ENCODE data around the gene IDE. TPM values are rescaled to one million over a fixed set of nuclear protein-coding genes. Genes with fewer than 3 reads are reported as not detected.
A peak's percentile ranks its signal among the peaks of the same experiment; 100 is the strongest.

IDE gene
- total RNA-seq, 1 experiment from 2014 or later, result 55.8 TPM

- Histone ChIP-seq H3K9me2 (ENCODE audit: insufficient read depth) (no peaks in the 10 kb centered on the region), H3K4me1 (ENCODE audit: control insufficient read depth in 1 of 2, insufficient read depth in 2 of 2, low read length in 2 of 2) (peaks cover 17 to 32% of the 10 kb centered on the region in 2 experiments), H3K27me3 (ENCODE audit: insufficient read depth, low read length) (no peaks in the 10 kb centered on the region), H3K4me3 (replicated peaks in 1 of 2; ENCODE audit: low read depth in 1 of 2, low read length in 2 of 2) (peak overlapping the region; percentile 74 to 88), H3K36me3 (ENCODE audit: control insufficient read depth in 1 of 2, insufficient read depth in 2 of 2, low read length in 2 of 2) (peaks cover 0 to 6% of the 10 kb centered on the region in 2 experiments; a peak in 1 of 4 replicates), H3K79me2 (ENCODE audit: insufficient read depth, low read length) (peaks cover 58% of the 10 kb centered on the region), H3K9ac (ENCODE audit: low read length) (peak overlapping the region; percentile 95), H4K20me1 (ENCODE audit: insufficient read depth) (no peaks in the 10 kb centered on the region; the same call in 1 of the 2 replicates), H2AFZ (ENCODE audit: low read depth, low read length, poor library complexity, severe bottlenecking) (no peak overlapping the region), H3K4me2 (ENCODE audit: low read length) (peak overlapping the region; percentile 74), H3K9me3 (ENCODE audit: control insufficient read depth in 1 of 2, insufficient read depth in 1 of 2, low read depth in 1 of 2, low read length in 2 of 2) (no peaks in the 10 kb centered on the region), H3K27ac (ENCODE audit: low read depth, low read length) (peak overlapping the region; percentile 97; the same call in 1 of the 2 replicates)
- no peak for DNase-seq (ENCODE audit: low read depth, low spot score)
- no peak for TF ChIP-seq CTCF (IDR thresholded peaks at IDR 0.05 in 2 of 3, conservative IDR thresholded peaks at IDR 0.05 in 1 of 3; ENCODE audit: borderline replicate concordance in 1 of 3, insufficient read depth in 1 of 3, low read depth in 2 of 3, low read length in 2 of 3)
- TF ChIP-seq ZNF274 (IDR thresholded peaks at IDR 0.05; ENCODE audit: low read depth, low read length), result no peak
- no peak for TF ChIP-seq SRF (IDR thresholded peaks at IDR 0.05; ENCODE audit: low read depth)
- no peak for TF ChIP-seq REST (IDR thresholded peaks at IDR 0.05; ENCODE audit: low read depth)
- no peak for TF ChIP-seq CBX3 (IDR thresholded peaks at IDR 0.05; ENCODE audit: low read depth)
- ChIA-PET POLR2A (interaction anchor here (0.6 to 3.3 kb wide), 3 partner anchors 9 to 823 kb away, joined by 3 to 29 read pairs (median 5); partner anchors contain the start of gene KIF11), CTCF (interaction anchor here (0.8 to 1.6 kb wide), 4 partner anchors 9 to 308 kb away, joined by 3 to 5 read pairs (median 4); no protein-coding TSS in a partner anchor), RAD21 (ENCODE audit: low non-redundant PET in 1 of 2, low total read pairs in 2 of 2, uncharacterized antibody in 2 of 2, unreplicated experiment in 2 of 2) (no interaction called here)
- intact Hi-C loops (cut with micrococcal nuclease), result no loop called here
- 0 out of 2 replicates have a peak, but pooled peaks have one; percentile 0 for ATAC-seq
- BruUV-seq (replicated peaks), result no TSS peak
These were observed 1.4 kb downstream of the IDE start for GRCh38 chr10:92572362-92573090.
